GM23338 (cell line): ENCODE measurements around the gene NID1. TPM values are rescaled to one million over a fixed set of nuclear protein-coding genes. Genes with fewer than 3 reads are reported as not detected.

Experiments used
- ATAC-seq: fragments of 200-7000 bp; cut with Tn5 transposase; 3 replicates; pipeline ENCODE4 v1.9.1; 2020
- DNase-seq: peaks from one replicate; pipeline ENCODE4 v3.0.0-alpha.2; 2015; ENCODE audit warnings: low spot score
- H2AFZ ChIP-seq: fragments of 200-600 bp; sonication (generic); 2 replicates; pipeline ENCODE4 v1.8.0; 2016; ENCODE audit warnings: antibody characterized with exemption, mild to moderate bottlenecking, moderate library complexity
- H3F3A ChIP-seq: fragments of 200-600 bp; sonication (generic); replicated peaks from 2 replicates; pipeline ENCODE4 v1.8.0; 2017; ENCODE audit warnings: antibody characterized with exemption, mixed run types, low read depth
- H3K27ac ChIP-seq: fragments of 200-600 bp; sonication (generic); 2 replicates; pipeline ENCODE4 v1.6.1; 2016; ENCODE audit warnings: low read depth
- H3K27me3 ChIP-seq: fragments of 200-600 bp; sonication (generic); 2 replicates; pipeline ENCODE4 v1.8.0; 2016; ENCODE audit warnings: mild to moderate bottlenecking, mixed run types, moderate library complexity; ENCODE audit not compliant: insufficient read depth
- H3K36me3 ChIP-seq: fragments of 200-600 bp; sonication (generic); 2 replicates; pipeline ENCODE4 v1.8.0; 2016; ENCODE audit warnings: mild to moderate bottlenecking; ENCODE audit not compliant: insufficient read depth
- H3K4me1 ChIP-seq: fragments of 200-600 bp; sonication (generic); 2 replicates; pipeline ENCODE4 v1.8.0; 2016; ENCODE audit warnings: mild to moderate bottlenecking, moderate library complexity; ENCODE audit not compliant: insufficient read depth
- H3K4me2 ChIP-seq: fragments of 200-600 bp; sonication (generic); 2 replicates; pipeline ENCODE4 v1.7.1; 2017; ENCODE audit warnings: mixed run types
- H3K4me3 ChIP-seq: fragments of 200-600 bp; sonication (generic); 2 replicates; pipeline ENCODE4 v1.6.1; 2016; ENCODE audit warnings: mixed run types
- H3K79me2 ChIP-seq: fragments of 200-600 bp; sonication (generic); replicated peaks from 2 replicates; pipeline ENCODE4 v1.8.0; 2017; ENCODE audit warnings: mild to moderate bottlenecking; ENCODE audit not compliant: insufficient read depth
- H3K9me2 ChIP-seq: fragments of 200-600 bp; sonication (generic); 2 replicates; pipeline ENCODE4 v1.8.0; 2017; ENCODE audit not compliant: insufficient read depth
- H4K20me1 ChIP-seq: fragments of 200-600 bp; sonication (generic); replicated peaks from 2 replicates; pipeline ENCODE4 v1.8.0; 2017; ENCODE audit warnings: mild to moderate bottlenecking; ENCODE audit not compliant: insufficient read depth
- H3K27ac Mint-ChIP-seq: 2 replicates; pipeline ENCODE4 v1.8.0; 2020; ENCODE audit warnings: inconsistent platforms, mild to moderate bottlenecking, moderate library complexity, mixed read lengths
- H3K27me3 Mint-ChIP-seq: 3 replicates; pipeline ENCODE4 v1.8.0; 2022; ENCODE audit warnings: low read depth, mild to moderate bottlenecking, moderate library complexity, mixed read lengths, inconsistent platforms; ENCODE audit not compliant: insufficient read depth, poor library complexity
- H3K36me3 Mint-ChIP-seq: 3 replicates; pipeline ENCODE4 v1.8.0; 2021; ENCODE audit warnings: low read depth, mild to moderate bottlenecking, inconsistent platforms, moderate library complexity, mixed read lengths
- H3K4me1 Mint-ChIP-seq: 3 replicates; pipeline ENCODE4 v1.8.0; 2020; ENCODE audit warnings: mild to moderate bottlenecking, inconsistent platforms, mixed read lengths
- H3K4me3 Mint-ChIP-seq: 3 replicates; pipeline ENCODE4 v1.8.0; 2021; ENCODE audit warnings: moderate library complexity, mild to moderate bottlenecking, inconsistent platforms, mixed read lengths
- H3K9me3 Mint-ChIP-seq: 3 replicates; pipeline ENCODE4 v1.8.0; 2020; ENCODE audit warnings: moderate library complexity, mild to moderate bottlenecking, inconsistent platforms, mixed read lengths
- CTCF ChIP-seq, 2 experiments: fragments of 200-600 bp in 1 of 2; sonication (generic) in 1 of 2; conservative IDR thresholded peaks; 2 replicates each; pipeline versions ENCODE4 v1.5.1 to v1.6.1; 2016 to 2017; ENCODE audit warnings: antibody characterized with exemption in 2 of 2, low read depth in 2 of 2, mild to moderate bottlenecking in 2 of 2, moderate library complexity in 1 of 2
- ETS1 ChIP-seq: IDR thresholded peaks from 2 replicates; pipeline ENCODE4 v1.6.1; 2016; ENCODE audit warnings: antibody characterized with exemption
- EZH2phosphoT487 ChIP-seq: fragments of 200-600 bp; sonication (generic); IDR thresholded peaks from one replicate; pipeline ENCODE4 v1.8.1; 2018; ENCODE audit warnings: antibody characterized with exemption; ENCODE audit not compliant: unreplicated experiment
- NANOG ChIP-seq: IDR thresholded peaks from 2 replicates; pipeline ENCODE4 v1.6.1; 2016; ENCODE audit warnings: antibody characterized with exemption, borderline replicate concordance
- REST ChIP-seq: IDR thresholded peaks from one replicate; pipeline ENCODE4 v1.6.1; 2018; ENCODE audit warnings: antibody characterized with exemption; ENCODE audit not compliant: unreplicated experiment
- ZNF114 ChIP-seq: fragments of 250-450 bp; sonication (Bioruptor Pico); IDR thresholded peaks from 2 replicates; pipeline ENCODE4 v1.5.0; 2020; ENCODE audit warnings: mild to moderate bottlenecking, moderate library complexity
- ZNF331 ChIP-seq: fragments of 250-450 bp; sonication (Bioruptor Pico); IDR thresholded peaks from 2 replicates; pipeline ENCODE4 v1.5.0; 2020; ENCODE audit warnings: low read depth, mild to moderate bottlenecking, moderate library complexity
- ZNF462 ChIP-seq: fragments of 250-450 bp; sonication (Bioruptor Pico); IDR thresholded peaks from 2 replicates; pipeline ENCODE4 v1.5.0; 2020; ENCODE audit warnings: mild to moderate bottlenecking, moderate library complexity
- polyA plus RNA-seq: library from polyadenylated mRNA; unstranded; fragments of >200 nt; fragmentation: Nextera tagmentation; extraction: Ambion mirVana; gene quantifications from 2 replicates; pipeline ENCODE4 v1.2.1, GENCODE V29; 2016
- total RNA-seq: library from RNA; depleted of rRNA; stranded (reverse); fragments of >200 nt; shearing (Covaris generic); gene quantifications from 2 replicates; pipeline ENCODE4 v1.2.3, GENCODE V29; 2014

The NID1 gene
- total and polyA plus RNA-seq, 2 experiments from 2014 or later = 7.1 to 32.5 TPM

- TF ChIP-seq REST = no peak
- TF ChIP-seq NANOG = no peak
These were observed 69.4 kb downstream of the NID1 start (continued) for GRCh38 chr1:235995511-235995910.

- H3K4me3 ChIP-seq = no peak overlapping the region
- Mint-ChIP-seq H3K9me3 (peaks cover 22% of the 10 kb centered on the region), H3K4me1 (no peaks in the 10 kb centered on the region; the same call in 2 of the 3 replicates), H3K36me3 (peaks cover 25% of the 10 kb centered on the region), H3K27ac (no peak overlapping the region), H3K27me3 (peaks cover 3% of the 10 kb centered on the region), H3K4me3 (no peak overlapping the region)
- no peaks in the 10 kb centered on the region for H3K4me1 ChIP-seq
- no peak overlapping the region for H2AFZ ChIP-seq
- no peak overlapping the region for H3K27ac ChIP-seq
- H3K9me2 ChIP-seq = no peaks in the 10 kb centered on the region
- no peak overlapping the region for H3K4me2 ChIP-seq
- H3F3A ChIP-seq = no peaks in the 10 kb centered on the region
- ATAC-seq (no peak), DNase-seq (no peak)
- no peaks in the 10 kb centered on the region for H3K79me2 ChIP-seq
- H4K20me1 ChIP-seq = no peaks in the 10 kb centered on the region
- 0 out of 2 replicates have a peak, but pooled peaks cover 9% of the 10 kb centered on the region for H3K36me3 ChIP-seq
- no peaks in the 10 kb centered on the region for H3K27me3 ChIP-seq
- TF ChIP-seq CTCF (conservative IDR thresholded peaks at IDR 0.05; ENCODE audit: low read depth in 2 of 2) (no peak), ZNF114 (CRISPR knock-in tag) (no peak), ETS1 (no peak), REST (no peak), EZH2phosphoT487 (no peak), ZNF462 (CRISPR knock-in tag) (no peak), ZNF331 (CRISPR knock-in tag) (no peak)
These were observed 71.2 kb downstream of the NID1 start for GRCh38 chr1:235993652-235994051.
